GM12878 (cell line): ENCODE measurements around the gene C7orf33.

Experiments
- CREB1 ChIP-seq: IDR thresholded peaks from 2 replicates; pipeline ENCODE4 v1.6.1; 2012; ENCODE audit warnings: low read depth, mild to moderate bottlenecking, inconsistent platforms
- SUZ12 ChIP-seq: fragments of 200-600 bp; sonication (generic); IDR thresholded peaks from one replicate; pipeline ENCODE4 v1.6.1; 2018; ENCODE audit warnings: antibody characterized with exemption, mild to moderate bottlenecking; ENCODE audit not compliant: unreplicated experiment
- YY1 ChIP-seq: IDR thresholded peaks from 2 replicates; pipeline ENCODE4 v1.6.1; 2011; ENCODE audit warnings: low read depth, mild to moderate bottlenecking, low read length

DNA sequence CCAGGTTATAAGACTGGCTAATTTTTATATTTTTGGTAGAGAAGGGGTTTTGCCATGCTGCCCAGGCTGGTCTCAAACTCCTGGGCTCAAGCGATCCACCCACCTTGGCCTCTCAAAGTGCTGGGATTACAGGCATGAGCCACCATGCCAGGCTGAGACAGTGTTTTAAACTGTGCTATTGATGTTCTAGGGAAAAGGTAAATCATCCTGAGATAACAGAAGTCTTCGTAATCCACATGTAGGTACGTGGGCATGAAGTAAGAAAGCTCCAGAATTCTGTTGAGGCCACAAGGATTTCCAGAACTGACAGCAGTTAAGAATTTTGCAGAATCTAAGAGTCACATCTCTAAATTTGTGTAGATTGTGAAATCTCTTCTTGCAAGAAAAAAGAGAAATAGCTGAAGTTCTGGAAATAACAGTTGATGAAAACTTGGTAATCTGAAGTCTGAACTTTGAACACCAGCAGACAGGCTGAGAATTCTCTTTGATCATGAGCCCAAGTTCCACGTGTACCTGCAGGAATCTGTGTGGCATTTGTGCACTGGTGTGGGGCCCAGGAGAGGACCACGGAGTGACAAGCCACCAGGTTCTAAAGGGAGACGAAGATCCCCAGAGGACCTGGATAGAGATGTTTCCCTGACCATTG lies 24.6 kb downstream of the C7orf33 start:
- no peak for TF ChIP-seq CREB1
- no peak for TF ChIP-seq YY1
- no peak for TF ChIP-seq SUZ12
